ENCODE data around the gene MARCHF3.
"Not testable (repeated sequence)": the region's sequence is repeated elsewhere in the genome, so short reads cannot be mapped to it uniquely, and the experiment has no call there.

Gene MARCHF3

DNA sequence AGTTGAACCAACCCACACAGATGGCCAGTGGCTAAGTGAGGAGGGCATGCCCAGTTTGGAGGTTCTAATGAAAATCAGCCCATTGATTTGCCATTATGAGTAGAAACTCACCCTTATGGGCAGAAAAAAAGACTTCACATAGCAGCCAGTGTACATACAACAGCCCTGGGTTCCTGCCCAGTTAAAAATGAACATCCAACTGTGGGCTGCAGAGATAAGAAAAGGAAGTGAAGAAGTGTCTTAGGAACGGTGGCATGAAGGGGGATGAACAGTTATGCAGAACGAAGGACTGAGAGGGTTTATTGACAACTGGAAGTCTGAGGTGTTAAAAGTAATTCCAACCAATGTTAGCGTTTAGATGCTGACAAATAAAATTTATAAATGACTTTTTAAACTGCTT, 118.4 kb downstream of the MARCHF3 start:
- no peak for DNase-seq (ENCODE audit: low read depth)
- TF ChIP-seq, protein P1, sequence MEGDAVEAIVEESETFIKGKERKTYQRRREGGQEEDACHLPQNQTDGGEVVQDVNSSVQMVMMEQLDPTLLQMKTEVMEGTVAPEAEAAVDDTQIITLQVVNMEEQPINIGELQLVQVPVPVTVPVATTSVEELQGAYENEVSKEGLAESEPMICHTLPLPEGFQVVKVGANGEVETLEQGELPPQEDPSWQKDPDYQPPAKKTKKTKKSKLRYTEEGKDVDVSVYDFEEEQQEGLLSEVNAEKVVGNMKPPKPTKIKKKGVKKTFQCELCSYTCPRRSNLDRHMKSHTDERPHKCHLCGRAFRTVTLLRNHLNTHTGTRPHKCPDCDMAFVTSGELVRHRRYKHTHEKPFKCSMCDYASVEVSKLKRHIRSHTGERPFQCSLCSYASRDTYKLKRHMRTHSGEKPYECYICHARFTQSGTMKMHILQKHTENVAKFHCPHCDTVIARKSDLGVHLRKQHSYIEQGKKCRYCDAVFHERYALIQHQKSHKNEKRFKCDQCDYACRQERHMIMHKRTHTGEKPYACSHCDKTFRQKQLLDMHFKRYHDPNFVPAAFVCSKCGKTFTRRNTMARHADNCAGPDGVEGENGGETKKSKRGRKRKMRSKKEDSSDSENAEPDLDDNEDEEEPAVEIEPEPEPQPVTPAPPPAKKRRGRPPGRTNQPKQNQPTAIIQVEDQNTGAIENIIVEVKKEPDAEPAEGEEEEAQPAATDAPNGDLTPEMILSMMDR (IDR thresholded peaks at IDR 0.05; ENCODE audit: insufficient read depth, low read depth, low read length, missing control alignments), result no peak

DNA sequence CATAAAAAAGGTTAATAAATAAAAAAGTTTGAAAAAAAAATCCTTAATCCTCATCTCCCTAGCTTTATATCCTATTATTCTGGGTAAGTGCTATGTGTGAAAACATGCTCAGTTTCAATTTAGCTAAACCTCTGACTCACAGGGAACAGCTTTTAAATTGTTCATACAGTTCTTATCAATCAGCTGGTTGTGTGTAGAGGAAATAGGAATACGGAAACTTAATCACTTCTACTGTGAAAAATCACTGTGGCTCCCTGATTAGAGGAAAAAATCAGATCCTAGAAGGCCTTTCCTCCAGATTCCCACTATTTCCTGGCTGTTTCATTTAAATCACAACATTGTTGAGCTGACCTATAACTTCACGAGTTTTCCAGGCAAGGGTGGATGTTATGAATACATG, 120.5 kb downstream of the MARCHF3 start:
- TF ChIP-seq, protein P1 (IDR thresholded peaks at IDR 0.05; ENCODE audit: insufficient read depth, low read depth, low read length, missing control alignments), result no peak
- DNase-seq (ENCODE audit: low read depth), result no peak
- H3K4me3 ChIP-seq (ENCODE audit: low read length), result no peak overlapping the region

More for the DNA sequence above, 118.4 kb downstream of the MARCHF3 start:
- no peak overlapping the region for H3K4me3 ChIP-seq (ENCODE audit: low read length)

DNA sequence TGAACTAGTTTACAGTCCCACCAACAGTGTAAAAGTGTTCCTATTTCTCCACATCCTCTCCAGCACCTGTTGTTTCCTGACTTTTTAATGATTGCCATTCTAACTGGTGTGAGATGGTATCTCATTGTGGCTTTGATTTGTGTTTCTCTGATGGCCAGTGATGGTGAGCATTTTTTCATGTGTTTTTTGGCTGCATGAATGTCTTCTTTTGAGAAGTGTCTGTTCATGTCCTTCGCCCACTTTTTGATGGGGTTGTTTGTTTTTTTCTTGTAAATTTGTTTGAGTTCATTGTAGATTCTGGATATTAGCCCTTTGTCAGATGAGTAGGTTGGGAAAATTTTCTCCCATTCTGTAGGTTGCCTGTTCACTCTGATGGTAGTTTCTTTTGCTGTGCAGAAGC, 126.0 kb downstream of the MARCHF3 start:
- H3K4me3 ChIP-seq (ENCODE audit: low read length); DNase-seq (ENCODE audit: low read depth): not testable (repeated sequence)

DNA sequence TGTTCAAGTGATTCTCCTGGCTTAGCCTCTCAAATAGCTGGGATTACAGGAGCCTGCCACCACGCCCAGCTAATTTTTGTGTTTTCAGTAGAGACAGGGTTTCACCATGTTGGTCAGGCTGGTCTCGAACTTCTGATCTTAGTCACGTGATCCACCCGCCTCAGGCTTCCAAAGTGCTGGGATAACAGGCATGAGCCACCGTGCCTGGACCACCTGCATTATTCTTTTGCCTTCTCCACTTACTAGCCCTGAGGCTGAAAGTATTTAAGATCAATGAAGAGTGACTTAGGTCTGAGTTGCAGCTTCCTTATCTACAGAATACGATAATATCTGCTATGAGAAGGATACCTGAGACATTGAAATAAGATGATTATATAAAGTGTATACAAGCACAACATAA, 129.6 kb downstream of the MARCHF3 start:
- TF ChIP-seq, protein P1 (IDR thresholded peaks at IDR 0.05; ENCODE audit: insufficient read depth, low read depth, low read length, missing control alignments), result no peak
- no peak overlapping the region for H3K4me3 ChIP-seq (ENCODE audit: low read length)
- no peak for DNase-seq (ENCODE audit: low read depth)

DNA sequence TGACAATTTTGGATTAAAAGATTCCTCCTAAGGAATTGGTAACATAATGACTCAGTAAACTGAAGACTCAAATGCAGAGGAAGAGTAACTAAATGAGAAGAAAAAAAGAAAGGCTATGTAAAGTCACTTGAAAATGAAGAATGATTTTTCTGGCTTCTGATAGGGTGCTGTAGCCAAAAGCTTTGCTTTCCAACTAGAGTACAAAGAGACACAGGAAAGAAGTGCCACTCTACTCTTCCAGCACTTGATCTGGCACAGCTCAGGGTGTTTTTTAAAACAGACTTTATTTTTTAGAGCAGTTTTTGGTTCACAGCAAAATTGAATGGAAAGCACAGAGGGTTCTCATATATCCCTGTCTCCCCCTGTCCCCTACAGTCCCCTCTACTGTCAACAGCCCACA, 130.9 kb downstream of the MARCHF3 start:
- DNase-seq (ENCODE audit: low read depth), result no peak
- TF ChIP-seq, protein P1 (IDR thresholded peaks at IDR 0.05; ENCODE audit: insufficient read depth, low read depth, low read length, missing control alignments), result no peak
- H3K4me3 ChIP-seq (ENCODE audit: low read length), result no peak overlapping the region

DNA sequence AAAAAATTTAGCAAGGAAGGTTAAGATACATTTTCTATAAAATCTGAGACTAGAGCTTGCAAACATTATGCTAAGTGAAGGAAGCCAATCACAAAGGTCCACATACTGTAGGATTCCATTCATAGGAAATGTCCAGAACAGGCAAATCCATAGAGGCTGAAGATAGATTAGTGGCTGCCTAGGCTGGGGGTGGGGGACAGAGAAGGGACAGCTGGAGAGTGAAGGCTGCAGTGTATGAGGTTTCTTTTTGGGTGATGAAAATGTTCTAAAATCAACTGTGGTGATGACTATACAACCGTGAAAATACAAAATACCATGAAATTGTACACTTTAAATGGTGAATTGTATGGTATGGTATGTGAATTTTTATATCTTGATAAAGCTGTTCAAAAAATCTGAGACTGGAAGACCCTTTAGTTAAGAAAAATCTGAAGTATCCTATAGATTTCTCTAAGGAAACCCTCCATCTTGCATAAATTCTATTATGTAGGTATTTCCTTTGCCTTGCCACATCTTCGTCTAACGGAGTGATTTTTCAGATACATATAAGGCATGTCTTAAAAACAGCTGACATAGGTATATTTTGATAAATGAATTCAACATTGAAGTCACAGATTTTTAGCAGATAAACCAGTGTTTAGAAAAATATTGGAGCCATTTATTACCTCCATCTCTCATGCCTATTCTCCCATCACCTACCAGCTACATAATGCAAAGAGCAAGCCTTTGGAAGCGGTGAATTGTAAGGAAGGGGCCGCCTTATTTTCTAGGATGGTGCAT, 132.3 kb downstream of the MARCHF3 start:
- no peak for DNase-seq (ENCODE audit: low read depth)
- no peak overlapping the region for H3K4me3 ChIP-seq (ENCODE audit: low read length)
- TF ChIP-seq, protein P1 (IDR thresholded peaks at IDR 0.05; ENCODE audit: insufficient read depth, low read depth, low read length, missing control alignments), result no peak

DNA sequence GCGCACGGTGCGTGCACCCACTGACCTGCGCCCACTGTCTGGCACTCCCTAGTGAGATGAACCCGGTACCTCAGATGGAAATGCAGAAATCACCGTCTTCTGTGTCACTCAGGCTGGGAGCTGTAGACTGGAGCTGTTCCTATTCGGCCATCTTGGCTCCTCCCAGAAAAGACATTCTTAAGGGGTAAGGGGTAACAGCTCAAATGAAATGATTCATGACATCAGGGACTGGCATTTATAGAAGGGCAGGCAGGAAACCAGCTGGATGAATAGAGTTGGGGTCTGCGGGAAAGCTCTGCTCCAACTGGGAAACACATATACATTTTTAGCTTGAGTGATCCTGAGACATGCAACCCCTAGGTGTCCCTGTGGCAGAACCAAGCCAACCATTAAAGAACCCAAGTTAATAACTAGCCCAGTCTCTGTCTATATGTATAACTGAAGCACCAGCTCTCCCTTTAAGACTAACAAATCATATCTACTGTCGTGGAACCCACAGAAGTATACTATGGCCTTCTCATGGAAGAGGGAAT, 134.1 kb downstream of the MARCHF3 start:
- DNase-seq (ENCODE audit: low read depth), result no peak
- TF ChIP-seq, protein P1 (IDR thresholded peaks at IDR 0.05; ENCODE audit: insufficient read depth, low read depth, low read length, missing control alignments), result no peak
- no peak overlapping the region for H3K4me3 ChIP-seq (ENCODE audit: low read length)

DNA sequence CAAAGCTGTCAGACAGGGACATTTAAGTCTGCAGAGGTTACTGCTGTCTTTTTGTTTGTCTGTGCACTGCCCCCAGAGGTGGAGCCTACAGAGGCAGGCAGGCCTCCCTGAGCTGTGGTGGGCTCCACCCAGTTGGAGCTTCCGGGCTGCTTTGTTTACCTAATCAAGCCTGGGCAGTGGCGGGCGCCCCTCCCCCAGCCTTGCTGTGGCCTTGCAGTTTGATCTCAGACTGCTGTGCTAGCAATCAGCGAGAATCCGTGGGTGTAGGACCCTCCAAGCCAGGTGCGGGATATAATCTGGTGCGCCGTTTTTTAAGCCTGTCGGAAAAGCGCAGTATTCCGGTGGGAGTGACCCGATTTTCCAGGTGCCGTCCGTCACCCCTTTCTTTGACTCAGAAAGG, 134.6 kb downstream of the MARCHF3 start:
- H3K4me3 ChIP-seq (ENCODE audit: low read length); DNase-seq (ENCODE audit: low read depth): not testable (repeated sequence)

DNA sequence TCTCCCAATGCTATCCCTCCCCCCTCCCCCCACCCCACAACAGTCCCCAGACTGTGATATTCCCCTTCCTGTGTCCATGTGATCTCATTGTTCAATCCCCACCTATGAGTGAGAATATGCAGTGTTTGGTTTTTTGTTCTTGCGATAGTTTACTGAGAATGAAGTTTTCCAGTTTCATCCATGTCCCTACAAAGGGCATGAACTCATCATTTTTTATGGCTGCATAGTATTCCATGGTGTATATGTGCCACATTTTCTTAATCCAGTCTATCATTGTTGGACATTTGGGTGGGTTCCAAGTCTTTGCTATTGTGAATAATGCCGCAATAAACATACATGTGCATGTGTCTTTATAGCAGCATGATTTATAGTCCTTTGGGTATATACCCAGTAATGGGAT, 139.9 kb downstream of the MARCHF3 start:
- H3K4me3 ChIP-seq (ENCODE audit: low read length); DNase-seq (ENCODE audit: low read depth): not testable (repeated sequence)
